Activated naive CD8-positive, alpha-beta T cell treated with anti-CD3 and anti-CD28 coated beads, Interleukin-2, amount 50 U/mL, for 24 hours (primary cell): ENCODE results near the gene TTPAL.
"Not testable (repeated sequence)": the region's sequence is repeated elsewhere in the genome, so short reads cannot be mapped to it uniquely, and the experiment has no call there.

ENCODE experiments used
- ATAC-seq: fragments of 150-1000 bp; cut with Tn5 transposase; one replicate; pipeline ENCODE4 v1.10.0; 2021
- DNase-seq: peaks from one replicate; pipeline ENCODE4 v3.0.0; 2021
- H3K27ac Mint-ChIP-seq: one replicate; pipeline ENCODE4 v1.8.0; 2021; ENCODE audit warnings: mild to moderate bottlenecking, mixed read lengths
- H3K27me3 Mint-ChIP-seq: one replicate; pipeline ENCODE4 v1.8.0; 2021; ENCODE audit warnings: mixed read lengths
- H3K36me3 Mint-ChIP-seq: one replicate; pipeline ENCODE4 v1.8.0; 2021; ENCODE audit warnings: low read depth, mixed read lengths
- H3K4me1 Mint-ChIP-seq: one replicate; pipeline ENCODE4 v1.8.0; 2021; ENCODE audit warnings: mixed read lengths
- H3K4me3 Mint-ChIP-seq: one replicate; pipeline ENCODE4 v1.8.0; 2021; ENCODE audit warnings: mild to moderate bottlenecking, moderate library complexity, mixed read lengths
- H3K9me3 Mint-ChIP-seq: one replicate; pipeline ENCODE4 v1.8.0; 2021; ENCODE audit warnings: mixed read lengths

TTPAL gene

GRCh38 chr20:44472283-44472682 lies 3.4 kb upstream of the TTPAL start:
- DNase-seq: not testable (repeated sequence)

DNA sequence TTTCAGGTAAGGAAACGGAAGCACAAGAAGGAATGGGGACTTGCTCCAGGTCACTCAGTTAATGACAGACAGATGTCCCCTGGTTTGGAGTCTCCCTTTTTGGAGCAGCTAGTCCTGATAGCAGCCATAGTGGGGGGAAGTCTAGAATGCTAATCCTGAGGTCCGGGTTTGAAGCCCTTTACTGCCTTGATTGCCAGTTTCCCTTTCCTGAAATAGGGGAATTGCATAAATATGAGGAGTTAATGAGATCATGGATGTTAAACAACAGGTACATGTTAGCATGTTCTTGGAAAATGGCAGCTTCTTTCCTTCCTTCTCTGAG lies 341 bp upstream of the TTPAL start:
- Mint-ChIP-seq H3K36me3 (no peaks in the 10 kb centered on the region), H3K4me1 (peaks cover 18% of the 10 kb centered on the region), H3K27me3 (no peaks in the 10 kb centered on the region), H3K4me3 (peak overlapping the region; percentile 93), H3K27ac (peak overlapping the region; percentile 94), H3K9me3 (no peaks in the 10 kb centered on the region)
- DNase-seq: no peak
- ATAC-seq: no peak

More at GRCh38 chr20:44472283-44472682, 3.4 kb upstream of the TTPAL start:
- H3K27ac Mint-ChIP-seq, H3K9me3 Mint-ChIP-seq, H3K27me3 Mint-ChIP-seq, ATAC-seq, H3K36me3 Mint-ChIP-seq, H3K4me3 Mint-ChIP-seq: not testable (repeated sequence)
- H3K4me1 Mint-ChIP-seq: peaks cover 17% of the 10 kb centered on the region

- Mint-ChIP-seq H3K27ac (peak overlapping the region; percentile 94), H3K36me3 (peaks cover 11% of the 10 kb centered on the region), H3K4me3 (peak overlapping the region; percentile 93), H3K4me1 (peaks cover 18% of the 10 kb centered on the region), H3K27me3 (no peaks in the 10 kb centered on the region), H3K9me3 (no peaks in the 10 kb centered on the region)
- DNase-seq (no peak), ATAC-seq (no peak)
Measured at GRCh38 chr20:44477151-44477550, 1.5 kb downstream of the TTPAL start.

- Mint-ChIP-seq H3K27me3 (no peaks in the 10 kb centered on the region), H3K36me3 (peaks cover 11% of the 10 kb centered on the region), H3K4me1 (peaks cover 18% of the 10 kb centered on the region), H3K4me3 (no peak overlapping the region), H3K27ac (no peak overlapping the region), H3K9me3 (no peaks in the 10 kb centered on the region)
- DNase-seq: no peak
- ATAC-seq: no peak
Measured at GRCh38 chr20:44478206-44478605, 2.5 kb downstream of the TTPAL start.

GRCh38 chr20:44479643-44480042 lies 4.0 kb downstream of the TTPAL start:
- no peak for ATAC-seq
- no peaks in the 10 kb centered on the region for H3K9me3 Mint-ChIP-seq
- H3K36me3 Mint-ChIP-seq: peaks cover 14% of the 10 kb centered on the region
- no peaks in the 10 kb centered on the region for H3K27me3 Mint-ChIP-seq
- no peak overlapping the region for H3K4me3 Mint-ChIP-seq
- peaks cover 18% of the 10 kb centered on the region for H3K4me1 Mint-ChIP-seq
- no peak overlapping the region for H3K27ac Mint-ChIP-seq
- DNase-seq: no peak

- Mint-ChIP-seq H3K27me3 (no peaks in the 10 kb centered on the region), H3K4me3 (no peak overlapping the region), H3K9me3 (no peaks in the 10 kb centered on the region), H3K36me3 (peaks cover 16% of the 10 kb centered on the region), H3K4me1 (peaks cover 17% of the 10 kb centered on the region), H3K27ac (no peak overlapping the region)
- ATAC-seq: no peak
- DNase-seq: no peak
Measured at GRCh38 chr20:44480097-44480496, 4.4 kb downstream of the TTPAL start.

DNA sequence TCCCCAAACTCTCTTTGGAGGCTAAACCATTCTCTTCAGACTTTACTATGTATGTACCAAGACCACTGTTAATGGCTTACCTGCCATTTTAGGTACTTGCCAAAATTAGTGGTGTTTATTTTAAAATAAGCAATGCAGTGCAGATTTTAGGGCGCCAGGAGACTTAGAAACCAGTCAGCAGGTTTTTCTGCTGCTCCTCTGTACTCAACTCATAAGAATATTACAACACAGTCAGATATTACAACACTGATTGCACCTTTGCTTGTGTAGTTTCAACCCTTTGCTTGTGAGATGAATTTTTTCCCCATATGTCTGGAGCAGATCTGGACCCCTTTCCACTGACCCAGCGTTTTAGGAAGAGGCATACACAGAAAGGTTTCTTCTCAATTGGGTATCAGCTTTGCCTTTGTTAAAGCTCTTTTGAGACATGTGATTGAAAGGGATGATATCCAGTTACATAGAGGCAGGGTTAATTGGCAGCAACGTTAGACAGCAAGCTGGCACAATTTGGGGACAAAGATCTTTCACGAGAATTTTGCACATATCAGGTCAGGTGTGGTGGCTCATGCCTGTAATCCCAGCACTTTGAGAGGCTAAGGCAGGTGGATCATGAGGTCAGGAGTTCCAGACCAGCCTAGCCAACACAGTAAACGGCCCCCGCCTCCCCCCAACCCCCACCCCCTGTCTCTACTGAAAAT lies 6.2 kb downstream of the TTPAL start:
- ATAC-seq (no peak), DNase-seq (no peak)
- Mint-ChIP-seq H3K27ac (no peak overlapping the region), H3K36me3 (peaks cover 26% of the 10 kb centered on the region), H3K4me3 (no peak overlapping the region), H3K9me3 (no peaks in the 10 kb centered on the region), H3K27me3 (no peaks in the 10 kb centered on the region), H3K4me1 (peaks cover 7% of the 10 kb centered on the region)

DNA sequence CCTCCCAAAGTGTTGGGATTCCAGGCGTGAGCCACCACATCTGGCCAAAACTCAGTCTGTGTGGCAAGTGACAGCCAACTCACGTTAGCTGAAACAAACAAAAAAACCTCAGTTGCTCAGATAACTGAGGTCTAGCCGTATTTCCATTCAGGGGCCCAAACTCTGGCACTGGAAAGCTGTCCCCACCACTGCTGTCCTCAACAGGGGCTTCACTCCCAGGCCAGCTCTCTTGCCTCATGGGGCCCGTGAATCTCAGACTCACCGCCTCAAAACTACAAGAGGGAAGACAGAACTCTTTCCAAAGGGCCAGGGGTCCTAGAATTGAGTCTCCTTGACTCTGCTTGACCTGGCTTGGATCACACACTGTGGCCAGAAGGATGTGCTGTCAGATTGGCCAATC lies 7.4 kb downstream of the TTPAL start:
- Mint-ChIP-seq H3K27me3 (no peaks in the 10 kb centered on the region), H3K36me3 (peaks cover 26% of the 10 kb centered on the region), H3K27ac (no peak overlapping the region), H3K4me3 (no peak overlapping the region), H3K9me3 (no peaks in the 10 kb centered on the region), H3K4me1 (peaks cover 3% of the 10 kb centered on the region)
- no peak for ATAC-seq
- DNase-seq: no peak

DNA sequence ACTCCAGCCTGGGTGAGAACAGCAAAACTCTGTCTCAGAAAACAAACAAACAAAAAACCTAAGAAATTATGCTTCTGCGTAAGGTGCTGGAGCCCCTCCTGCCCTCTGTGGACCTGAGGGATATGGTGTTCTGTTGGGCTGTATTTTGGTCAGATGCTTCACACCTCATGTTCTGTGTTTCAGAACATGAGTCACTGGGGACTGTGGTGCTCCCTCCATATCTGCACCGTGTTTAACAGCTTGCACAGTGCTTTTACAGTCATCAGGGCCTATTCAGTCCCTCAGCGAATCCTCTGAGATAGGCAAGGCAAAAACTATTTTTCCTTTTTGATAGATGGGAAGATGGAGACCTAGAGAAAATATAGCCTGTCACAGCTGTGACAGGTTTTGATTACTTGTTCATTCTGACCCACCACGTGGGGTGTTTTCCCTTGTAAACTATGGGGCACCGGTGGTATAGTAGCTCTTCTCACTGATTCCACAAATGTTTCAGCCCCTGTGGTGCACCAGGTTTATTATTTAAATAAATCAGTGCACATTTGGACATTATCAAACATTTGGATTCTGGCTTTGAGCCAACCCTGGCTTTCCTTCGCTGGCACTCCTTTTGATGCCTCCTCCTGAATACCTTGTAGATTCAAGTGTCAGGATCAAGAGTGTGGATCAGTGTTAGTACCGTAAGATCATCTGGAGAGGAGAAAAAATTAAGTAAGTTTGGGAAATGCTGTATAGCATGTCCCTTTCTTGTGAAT lies 9.6 kb downstream of the TTPAL start:
- DNase-seq (no peak), ATAC-seq (peak; percentile 68)
- Mint-ChIP-seq H3K4me1 (peaks cover 14% of the 10 kb centered on the region), H3K36me3 (peaks cover 41% of the 10 kb centered on the region), H3K27me3 (no peaks in the 10 kb centered on the region), H3K4me3 (no peak overlapping the region), H3K27ac (peak overlapping the region; percentile 20), H3K9me3 (no peaks in the 10 kb centered on the region)

GRCh38 chr20:44485830-44486198 lies 10.1 kb downstream of the TTPAL start:
- no peak overlapping the region for H3K4me3 Mint-ChIP-seq
- no peak overlapping the region for H3K27ac Mint-ChIP-seq
- ATAC-seq (no peak), DNase-seq (no peak)
- no peaks in the 10 kb centered on the region for H3K27me3 Mint-ChIP-seq
- H3K4me1 Mint-ChIP-seq: peaks cover 17% of the 10 kb centered on the region
- peaks cover 44% of the 10 kb centered on the region for H3K36me3 Mint-ChIP-seq
- no peaks in the 10 kb centered on the region for H3K9me3 Mint-ChIP-seq

- Mint-ChIP-seq H3K36me3 (peaks cover 44% of the 10 kb centered on the region), H3K4me1 (peaks cover 25% of the 10 kb centered on the region), H3K27ac (peak overlapping the region; percentile 16), H3K27me3 (no peaks in the 10 kb centered on the region), H3K4me3 (no peak overlapping the region), H3K9me3 (no peaks in the 10 kb centered on the region)
- DNase-seq (no peak), ATAC-seq (no peak)
Measured at GRCh38 chr20:44488551-44488950, 12.9 kb downstream of the TTPAL start.

DNA sequence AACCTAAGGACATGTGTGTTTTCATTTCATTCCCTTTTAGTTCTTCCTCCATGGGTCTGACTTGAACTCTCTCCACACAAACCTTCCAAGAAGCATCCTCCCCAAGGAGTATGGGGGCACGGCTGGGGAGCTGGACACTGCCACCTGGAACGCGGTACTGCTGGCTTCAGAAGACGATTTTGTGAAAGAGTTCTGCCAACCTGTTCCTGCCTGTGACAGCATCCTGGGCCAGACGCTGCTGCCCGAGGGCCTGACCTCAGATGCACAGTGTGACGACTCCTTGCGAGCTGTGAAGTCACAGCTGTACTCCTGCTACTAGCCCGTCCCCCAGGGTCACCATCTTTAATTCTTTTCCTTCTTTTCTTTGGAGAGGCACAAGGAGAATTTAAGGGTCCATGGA lies 13.5 kb downstream of the TTPAL start:
- Mint-ChIP-seq H3K9me3 (no peaks in the 10 kb centered on the region), H3K36me3 (peaks cover 48% of the 10 kb centered on the region), H3K4me1 (peaks cover 27% of the 10 kb centered on the region), H3K27ac (peak overlapping the region; percentile 71), H3K4me3 (no peak overlapping the region), H3K27me3 (no peaks in the 10 kb centered on the region)
- ATAC-seq (peak; percentile 12), DNase-seq (no peak)

DNA sequence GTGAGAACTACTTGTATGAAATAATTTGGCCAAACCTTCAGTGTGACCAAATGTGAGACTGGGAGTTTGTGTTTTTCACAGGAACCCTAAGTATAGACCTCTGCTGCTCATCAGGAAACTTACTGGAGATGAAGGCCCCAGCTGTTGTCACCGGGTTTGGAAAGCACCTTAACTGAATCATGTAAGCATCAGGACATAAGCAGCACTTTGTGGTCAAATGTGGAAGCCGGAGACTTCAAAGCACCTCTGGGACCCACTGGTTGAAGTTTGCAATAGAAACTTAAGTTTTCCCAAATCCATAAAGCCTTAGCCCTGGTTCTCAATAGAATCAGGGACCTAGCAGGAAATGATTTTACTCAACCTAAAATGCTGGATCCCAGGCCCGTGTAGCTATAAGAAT lies 14.3 kb downstream of the TTPAL start:
- peak; percentile 53 for ATAC-seq
- peaks cover 34% of the 10 kb centered on the region for H3K4me1 Mint-ChIP-seq
- H3K9me3 Mint-ChIP-seq: no peaks in the 10 kb centered on the region
- peak overlapping the region; percentile 71 for H3K27ac Mint-ChIP-seq
- no peak overlapping the region for H3K4me3 Mint-ChIP-seq
- no peak for DNase-seq
- H3K27me3 Mint-ChIP-seq: no peaks in the 10 kb centered on the region
- H3K36me3 Mint-ChIP-seq: peaks cover 50% of the 10 kb centered on the region

DNA sequence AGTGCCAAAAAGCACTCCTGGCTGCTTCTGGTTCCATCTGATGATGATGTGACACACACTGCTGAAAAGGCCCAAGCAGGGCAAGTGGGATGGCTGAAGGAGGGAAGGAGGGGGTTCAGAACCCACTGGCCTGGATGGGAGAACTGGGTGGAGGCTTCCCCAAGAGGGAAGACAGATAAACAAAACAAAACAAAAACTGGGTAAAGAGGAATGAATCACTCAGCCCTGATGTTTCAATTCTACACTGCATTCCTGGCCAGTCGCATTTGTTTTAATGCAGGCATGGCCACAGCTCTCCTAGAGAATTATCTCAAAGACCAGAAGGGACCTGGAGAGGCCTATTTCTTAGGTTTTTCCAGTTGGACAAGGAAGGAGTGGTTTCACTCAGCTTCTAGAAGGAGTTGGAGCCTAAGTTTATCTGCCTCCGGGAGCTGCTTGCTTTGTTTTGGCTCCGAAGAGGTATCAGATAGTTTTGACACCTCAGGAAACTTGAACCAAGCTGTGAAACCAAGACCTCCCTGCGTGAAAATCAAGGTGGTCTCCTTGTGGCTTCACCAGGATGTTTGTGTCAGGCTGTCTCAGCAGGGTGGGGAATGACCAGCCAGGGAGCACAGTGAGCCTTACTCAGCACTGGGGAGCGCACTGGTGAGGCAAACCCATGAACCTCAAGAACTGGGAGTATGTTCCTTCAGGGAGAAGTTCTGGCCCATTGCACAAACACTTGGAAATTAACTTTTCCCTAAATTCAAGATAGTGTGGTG lies 16.1 kb downstream of the TTPAL start:
- Mint-ChIP-seq H3K36me3 (peaks cover 50% of the 10 kb centered on the region), H3K4me1 (peaks cover 50% of the 10 kb centered on the region), H3K9me3 (peaks cover 5% of the 10 kb centered on the region), H3K27ac (peak overlapping the region; percentile 47), H3K27me3 (no peaks in the 10 kb centered on the region), H3K4me3 (no peak overlapping the region)
- ATAC-seq (no peak), DNase-seq (no peak)

GRCh38 chr20:44494266-44494665 lies 18.6 kb downstream of the TTPAL start:
- Mint-ChIP-seq H3K9me3 (peaks cover 5% of the 10 kb centered on the region), H3K36me3 (peaks cover 61% of the 10 kb centered on the region), H3K4me3 (no peak overlapping the region), H3K4me1 (peaks cover 65% of the 10 kb centered on the region), H3K27me3 (no peaks in the 10 kb centered on the region), H3K27ac (peak overlapping the region; percentile 77)
- ATAC-seq (no peak), DNase-seq (no peak)
